ENCODE data around the gene TTC3. TPM values are rescaled to one million over a fixed set of nuclear protein-coding genes. Genes with fewer than 3 reads are reported as not detected.
A peak's percentile ranks its signal among the peaks of the same experiment; 100 is the strongest.

TTC3 gene
- 10 to 100 TPM; 83.1 to 97.4 (median 88.3) TPM for total RNA-seq
- total RNA-seq (2013): 165 TPM

GRCh38 chr21:37072988-37073416 is at the start of gene TTC3, which contains the start of gene PIGP:
Gene TTC3 (plus strand): TSS chr21:37073254. CDS start chr21:37087258, 14,004 bp downstream.
Gene PIGP (minus strand): TSS chr21:37073071. CDS start chr21:37072515, 556 bp downstream.
- Mint-ChIP-seq H3K4me3 (peak within 1 kb of the TSS; percentile 97), H3K27ac (peak within 1 kb of the TSS; percentile 93 to 98), H3K4me1 (peaks cover 29 to 37% of the 10 kb centered on the region in 2 donors), H3K27me3 (ENCODE audit: low read depth in 2 of 2) (no peaks in the 10 kb centered on the region), H3K9me3 (no peaks in the 10 kb centered on the region), H3K36me3 (peaks cover 11% of the 10 kb centered on the region)
- Histone ChIP-seq H3K4me1 (ENCODE audit: control insufficient read depth, insufficient read depth, low read length) (peaks cover 17% of the 10 kb centered on the region), H3K9me3 (ENCODE audit: control insufficient read depth, insufficient read depth, low read length) (no peaks in the 10 kb centered on the region), H3K4me3 (ENCODE audit: low read length) (peak within 1 kb of the TSS; percentile 96), H3K27ac (ENCODE audit: low read length) (peak within 1 kb of the TSS; percentile 100), H3K27me3 (ENCODE audit: control insufficient read depth, insufficient read depth, low read length) (no peaks in the 10 kb centered on the region), H3K36me3 (ENCODE audit: control insufficient read depth, insufficient read depth, low read length) (peaks cover 8% of the 10 kb centered on the region)
- ATAC-seq (peak; percentile 69 to 86 (median 77)), DNase-seq (peak; percentile 96 to 99)
- intact Hi-C loops (cut with micrococcal nuclease): loop anchor here (2.0 to 10.0 kb wide), 4 partner anchors 86 to 489 kb away; partner anchors contain the start of gene VPS26C
- TF ChIP-seq CTCF (IDR thresholded peaks at IDR 0.05): no peak
- WGBS (ENCODE audit: insufficient coverage): under 1% methylated on average over 61 of the region's 61 CpGs

- peaks cover 3 to 9% of the 10 kb centered on the region in 2 donors for H3K27me3 Mint-ChIP-seq (ENCODE audit: low read depth in 2 of 2)
- Histone ChIP-seq H3K4me1 (ENCODE audit: control insufficient read depth, insufficient read depth, low read length) (no peaks in the 10 kb centered on the region), H3K27ac (ENCODE audit: low read length) (no peak overlapping the region), H3K36me3 (ENCODE audit: control insufficient read depth, insufficient read depth, low read length) (no peaks in the 10 kb centered on the region), H3K4me3 (ENCODE audit: low read length) (no peak overlapping the region), H3K9me3 (ENCODE audit: control insufficient read depth, insufficient read depth, low read length) (no peaks in the 10 kb centered on the region), H3K27me3 (ENCODE audit: control insufficient read depth, insufficient read depth, low read length) (no peaks in the 10 kb centered on the region)
- WGBS (ENCODE audit: insufficient coverage): 59% methylated on average over 3 of the region's 4 CpGs
- no peaks in the 10 kb centered on the region for H3K9me3 Mint-ChIP-seq
- no peaks in the 10 kb centered on the region for H3K36me3 Mint-ChIP-seq
- no peak overlapping the region for H3K4me3 Mint-ChIP-seq
- H3K27ac Mint-ChIP-seq: no peak overlapping the region
- intact Hi-C loops (cut with micrococcal nuclease): no loop called here
- no peak for ATAC-seq
- no peak for DNase-seq
- no peaks in the 10 kb centered on the region for H3K4me1 Mint-ChIP-seq
- TF ChIP-seq CTCF (IDR thresholded peaks at IDR 0.05): no peak
These were observed 46.6 kb upstream of the TTC3 start for GRCh38 chr21:37026499-37026898.

GRCh38 chr21:37028570-37028969 is 44.5 kb upstream of the TTC3 start:
- DNase-seq: no peak
- H3K9me3 Mint-ChIP-seq: no peaks in the 10 kb centered on the region
- no peaks in the 10 kb centered on the region for H3K36me3 ChIP-seq (ENCODE audit: control insufficient read depth, insufficient read depth, low read length)

More at GRCh38 chr21:37028570-37028969, 44.5 kb upstream of the TTC3 start:
- Mint-ChIP-seq H3K36me3 (no peaks in the 10 kb centered on the region), H3K27ac (no peak overlapping the region), H3K4me1 (no peaks in the 10 kb centered on the region), H3K27me3 (ENCODE audit: low read depth in 2 of 2) (peaks cover 5 to 9% of the 10 kb centered on the region in 2 donors), H3K4me3 (no peak overlapping the region)
- Histone ChIP-seq H3K4me1 (ENCODE audit: control insufficient read depth, insufficient read depth, low read length) (no peaks in the 10 kb centered on the region), H3K4me3 (ENCODE audit: low read length) (no peak overlapping the region), H3K9me3 (ENCODE audit: control insufficient read depth, insufficient read depth, low read length) (no peaks in the 10 kb centered on the region), H3K27me3 (ENCODE audit: control insufficient read depth, insufficient read depth, low read length) (no peaks in the 10 kb centered on the region), H3K27ac (ENCODE audit: low read length) (no peak overlapping the region)
- no peak for ATAC-seq
- TF ChIP-seq CTCF (IDR thresholded peaks at IDR 0.05): no peak
- 90% methylated on average over 4 of the region's 4 CpGs for WGBS (ENCODE audit: insufficient coverage)
- intact Hi-C loops (cut with micrococcal nuclease): no loop called here

All from natural killer cell (primary cell).